Loucy (cell line): Measurements from ENCODE around the gene RAD51B.
A peak's percentile ranks its signal among the peaks of the same experiment; 100 is the strongest.

Experiments
- H2AFZ ChIP-seq: fragments of 200-600 bp; sonication (generic); 2 replicates; pipeline ENCODE4 v1.6.0; 2016; ENCODE audit warnings: antibody characterized with exemption, mild to moderate bottlenecking, low read length, moderate library complexity
- H3F3A ChIP-seq: fragments of 200-600 bp; 2 replicates; pipeline ENCODE4 v1.6.0; 2016; ENCODE audit warnings: antibody characterized with exemption, low read depth, mild to moderate bottlenecking
- H3K27me3 ChIP-seq: fragments of 200-600 bp; sonication (generic); 2 replicates; pipeline ENCODE4 v1.6.1; 2014; ENCODE audit warnings: low read length, mild to moderate bottlenecking; ENCODE audit not compliant: insufficient read depth, poor library complexity, severe bottlenecking
- H3K36me3 ChIP-seq: fragments of 200-600 bp; sonication (generic); 2 replicates; pipeline ENCODE4 v1.6.1; 2016; ENCODE audit warnings: low read length; ENCODE audit not compliant: insufficient read depth
- H3K4me1 ChIP-seq: fragments of 200-600 bp; sonication (generic); 2 replicates; pipeline ENCODE4 v1.5.1; 2014; ENCODE audit warnings: low read length, mild to moderate bottlenecking; ENCODE audit not compliant: insufficient read depth, poor library complexity, severe bottlenecking
- H3K4me2 ChIP-seq: fragments of 200-600 bp; sonication (generic); 2 replicates; pipeline ENCODE4 v1.6.0; 2014; ENCODE audit warnings: antibody characterized with exemption, low read length, low read depth, mild to moderate bottlenecking; ENCODE audit not compliant: poor library complexity, severe bottlenecking
- H3K4me3 ChIP-seq: fragments of 200-600 bp; sonication (generic); 2 replicates; pipeline ENCODE4 v1.5.1; 2014; ENCODE audit warnings: low read length, mild to moderate bottlenecking, mixed read lengths; ENCODE audit not compliant: poor library complexity, severe bottlenecking
- H3K79me2 ChIP-seq: fragments of 200-600 bp; sonication (generic); 2 replicates; pipeline ENCODE4 v1.6.1; 2014; ENCODE audit warnings: low read length; ENCODE audit not compliant: insufficient read depth
- H3K9ac ChIP-seq: fragments of 200-600 bp; sonication (generic); 2 replicates; pipeline ENCODE4 v1.6.0; 2014; ENCODE audit warnings: mild to moderate bottlenecking, low read depth, low read length, moderate library complexity; ENCODE audit not compliant: poor library complexity, severe bottlenecking
- H3K9me2 ChIP-seq: fragments of 200-600 bp; sonication (generic); replicated peaks from 2 replicates; pipeline ENCODE4 v1.6.1; 2016; ENCODE audit warnings: low read depth, low read length, mixed read lengths
- H3K9me3 ChIP-seq: fragments of 200-600 bp; sonication (generic); 2 replicates; pipeline ENCODE4 v1.6.1; 2014; ENCODE audit warnings: mild to moderate bottlenecking, antibody characterized with exemption, low read length, low read depth; ENCODE audit not compliant: insufficient read depth
- H4K20me1 ChIP-seq: fragments of 200-600 bp; sonication (generic); 2 replicates; pipeline ENCODE4 v1.6.0; 2014; ENCODE audit warnings: antibody characterized with exemption, low read length, mild to moderate bottlenecking; ENCODE audit not compliant: insufficient read depth, poor library complexity, severe bottlenecking
- CTCF ChIP-seq: fragments of 200-600 bp; sonication (generic); conservative IDR thresholded peaks from 2 replicates; pipeline ENCODE4 v1.5.1; 2014; ENCODE audit warnings: mild to moderate bottlenecking, antibody characterized with exemption, low read length
- EZH2phosphoT487 ChIP-seq: fragments of 200-600 bp; IDR thresholded peaks from 2 replicates; pipeline ENCODE4 v1.6.1; 2018; ENCODE audit warnings: antibody characterized with exemption, mild to moderate bottlenecking, moderate library complexity, borderline replicate concordance

Gene RAD51B

GRCh38 chr14:68065322-68065721, 245.7 kb downstream of the RAD51B start:
- H3K4me2 ChIP-seq: no peak overlapping the region

GRCh38 chr14:68074765-68075381, 255.3 kb downstream of the RAD51B start:
- peaks cover 9% of the 10 kb centered on the region; the same call in 1 of the 2 replicates for H3K9me3 ChIP-seq

More at GRCh38 chr14:68065322-68065721, 245.7 kb downstream of the RAD51B start:
- peaks cover 12% of the 10 kb centered on the region; the same call in 1 of the 2 replicates for H3K9me3 ChIP-seq
- no peak overlapping the region for H2AFZ ChIP-seq
- no peak for TF ChIP-seq CTCF
- TF ChIP-seq EZH2phosphoT487: no peak
- H3K27me3 ChIP-seq: no peaks in the 10 kb centered on the region
- H3K79me2 ChIP-seq: no peaks in the 10 kb centered on the region
- H3K4me1 ChIP-seq: no peaks in the 10 kb centered on the region
- H3K9me2 ChIP-seq: no peaks in the 10 kb centered on the region
- no peak overlapping the region for H3K9ac ChIP-seq
- no peaks in the 10 kb centered on the region for H4K20me1 ChIP-seq
- H3K36me3 ChIP-seq: no peaks in the 10 kb centered on the region
- H3F3A ChIP-seq: no peaks in the 10 kb centered on the region
- no peak overlapping the region for H3K4me3 ChIP-seq

GRCh38 chr14:68075382-68076029, 255.9 kb downstream of the RAD51B start:
- H3K9ac ChIP-seq: peak overlapping the region; percentile 11
- no peaks in the 10 kb centered on the region for H3K36me3 ChIP-seq
- H3K4me3 ChIP-seq: no peak overlapping the region
- H3K79me2 ChIP-seq: no peaks in the 10 kb centered on the region
- TF ChIP-seq EZH2phosphoT487: no peak
- TF ChIP-seq CTCF: no peak
- H3K4me2 ChIP-seq: no peak overlapping the region
- no peak overlapping the region for H2AFZ ChIP-seq
- H3K9me3 ChIP-seq: peaks cover 4% of the 10 kb centered on the region; the same call in 1 of the 2 replicates
- peaks cover 17% of the 10 kb centered on the region for H3K4me1 ChIP-seq
- no peaks in the 10 kb centered on the region for H4K20me1 ChIP-seq
- no peaks in the 10 kb centered on the region for H3F3A ChIP-seq
- no peaks in the 10 kb centered on the region for H3K27me3 ChIP-seq
- no peaks in the 10 kb centered on the region for H3K9me2 ChIP-seq

More at GRCh38 chr14:68074765-68075381, 255.3 kb downstream of the RAD51B start:
- no peaks in the 10 kb centered on the region for H3K9me2 ChIP-seq
- H3K79me2 ChIP-seq: no peaks in the 10 kb centered on the region
- H3K4me1 ChIP-seq: peaks cover 10% of the 10 kb centered on the region
- no peaks in the 10 kb centered on the region for H3K27me3 ChIP-seq
- H3K36me3 ChIP-seq: no peaks in the 10 kb centered on the region
- H3K4me3 ChIP-seq: no peak overlapping the region
- no peak overlapping the region for H3K4me2 ChIP-seq
- TF ChIP-seq CTCF (peak; percentile 37), EZH2phosphoT487 (no peak)
- H3F3A ChIP-seq: no peaks in the 10 kb centered on the region
- peak overlapping the region; percentile 37; the same call in 1 of the 2 replicates for H2AFZ ChIP-seq
- peak overlapping the region; percentile 11 for H3K9ac ChIP-seq
- no peaks in the 10 kb centered on the region for H4K20me1 ChIP-seq
